HepG2 (cell line): ENCODE data around the gene ALG13. TPM values are rescaled to one million over a fixed set of nuclear protein-coding genes. Genes with fewer than 3 reads are reported as not detected.

ENCODE experiments used
- ATAC-seq: fragments of 200-7000 bp; cut with Tn5 transposase; 3 replicates; pipeline ENCODE4 v1.9.1; 2020; ENCODE audit warnings: mild to moderate bottlenecking, moderate library complexity
- BruUV-seq: library from RNA; stranded (reverse); fragments of 400-500 nt; replicated peaks from 2 replicates; lab custom pipeline; 2021; lab: Mats Ljungman, UMichigan
- CTCF ChIA-PET: fragments of 300-600 bp; formaldehyde crosslinking; extraction: SDS; loops from one replicate; lab custom pipeline; 2021; ENCODE audit warnings: low total read pairs, inconsistent platforms, low intra/inter-chr PET ratio; lab: Yijun Ruan, JAX
- POLR2A ChIA-PET: fragments of 350-600 bp; sonication (Branson Sonifier 250); formaldehyde crosslinking; loops from one replicate; lab custom pipeline; 2020; ENCODE audit warnings: antibody characterized with exemption, inconsistent platforms; lab: Yijun Ruan, JAX
- DNase-seq: peaks from one replicate; pipeline ENCODE4 v3.0.0-alpha.2; 2015; ENCODE audit warnings: low spot score
- FAIRE-seq: peaks from 3 replicates; lab custom pipeline; 2011; peaks lifted over from hg19 to GRCh38; lab: Jason Lieb, UNC
- H2AFZ ChIP-seq: one replicate; pipeline ENCODE4 v1.6.1; 2011; ENCODE audit warnings: low read length, inconsistent platforms
- H3K27ac ChIP-seq: fragments of 300-600 bp; 3 replicates; pipeline ENCODE4 v1.8.0; 2011; ENCODE audit warnings: mixed run types, mild to moderate bottlenecking, mixed read lengths, low read length, inconsistent platforms; ENCODE audit not compliant: insufficient read depth; ENCODE audit errors: extremely low read length
- H3K27me3 ChIP-seq, 2 experiments: fragments of 200-600 bp in 1 of 2; 2 replicates in 1 of 2; 3 replicates in 1 of 2; pipeline versions ENCODE4 v1.6.0 to v1.8.0; 2011; ENCODE audit warnings: low read length in 2 of 2, mild to moderate bottlenecking in 2 of 2, moderate library complexity in 2 of 2, inconsistent platforms in 1 of 2; ENCODE audit not compliant: insufficient read depth in 2 of 2, control insufficient read depth in 1 of 2
- H3K36me3 ChIP-seq, 2 experiments: fragments of 200-600 bp in 1 of 2; replicated peaks in 1 of 2; 2 replicates in 1 of 2; 3 replicates in 1 of 2; pipeline versions ENCODE4 v1.5.1 to v1.8.0; 2011; ENCODE audit warnings: low read length in 2 of 2, inconsistent platforms in 1 of 2; ENCODE audit not compliant: insufficient read depth in 2 of 2, control insufficient read depth in 1 of 2
- H3K4me1 ChIP-seq: 2 replicates; pipeline ENCODE4 v1.5.1; 2012; ENCODE audit warnings: low read length, inconsistent platforms; ENCODE audit not compliant: insufficient read depth
- H3K4me2 ChIP-seq: 2 replicates; pipeline ENCODE4 v1.6.0; 2011; ENCODE audit warnings: low read depth, low read length, inconsistent platforms
- H3K4me3 ChIP-seq, 3 experiments: fragments of 200-600 bp in 1 of 3; sonication (generic), shearing (Covaris generic) in 1 of 3; replicated peaks in 1 of 3; 2 replicates each; pipeline ENCODE4 v1.5.1; 2011 to 2016; ENCODE audit warnings: low read length in 3 of 3, inconsistent platforms in 2 of 3, low read depth in 2 of 3, mild to moderate bottlenecking in 2 of 3, control low read depth in 1 of 3, mixed read lengths in 1 of 3; ENCODE audit not compliant: insufficient read depth in 1 of 3
- H3K79me2 ChIP-seq: one replicate; pipeline ENCODE4 v1.6.1; 2011; ENCODE audit warnings: low read length, inconsistent platforms; ENCODE audit not compliant: insufficient read depth
- H3K9ac ChIP-seq: 2 replicates; pipeline ENCODE4 v1.6.0; 2011; ENCODE audit warnings: mild to moderate bottlenecking, low read depth, low read length, inconsistent platforms; ENCODE audit not compliant: insufficient read depth
- H3K9me3 ChIP-seq: 2 replicates; pipeline ENCODE4 v1.5.1; 2012; ENCODE audit warnings: mild to moderate bottlenecking, low read length
- H4K20me1 ChIP-seq: 2 replicates; pipeline ENCODE4 v1.6.0; 2011; ENCODE audit warnings: inconsistent platforms, mild to moderate bottlenecking, low read length, moderate library complexity; ENCODE audit not compliant: insufficient read depth
- BATF2 ChIP-seq: sonication (generic); formaldehyde crosslinking; IDR thresholded peaks from 2 replicates; pipeline ENCODE4 v1.8.0; 2022; ENCODE audit warnings: mild to moderate bottlenecking, missing genetic modification reagents, moderate library complexity
- CREB1 ChIP-seq, 2 experiments: fragments of 450-650 bp in 1 of 2; IDR thresholded peaks; 2 replicates each; pipeline ENCODE4 v1.6.1; 2016 to 2017; ENCODE audit warnings: control low read depth in 1 of 2, mild to moderate bottlenecking in 1 of 2, missing compliant biosample characterization in 1 of 2, missing genetic modification characterization in 1 of 2
- CREBL2 ChIP-seq: sonication (generic); formaldehyde crosslinking; IDR thresholded peaks from 2 replicates; pipeline ENCODE4 v1.8.1; 2023; ENCODE audit warnings: missing genetic modification reagents, mild to moderate bottlenecking, borderline replicate concordance
- DNMT1 ChIP-seq: sonication (generic); formaldehyde crosslinking; IDR thresholded peaks from 2 replicates; pipeline ENCODE4 v1.5.1; 2020; ENCODE audit warnings: mild to moderate bottlenecking, missing genetic modification reagents
- ELF1 ChIP-seq: sonication (generic); formaldehyde crosslinking; IDR thresholded peaks from 2 replicates; pipeline ENCODE4 v1.4.0; 2020; ENCODE audit warnings: missing genetic modification reagents
- FLYWCH1 ChIP-seq: sonication (generic); formaldehyde crosslinking; IDR thresholded peaks from 2 replicates; pipeline ENCODE4 v1.8.1; 2023; ENCODE audit warnings: mild to moderate bottlenecking, missing genetic modification reagents
- GMEB1 ChIP-seq: sonication (generic); formaldehyde crosslinking; IDR thresholded peaks from 2 replicates; pipeline ENCODE4 v1.5.1; 2020; ENCODE audit warnings: missing genetic modification reagents, mild to moderate bottlenecking, borderline replicate concordance
- JDP2 ChIP-seq: sonication (generic); formaldehyde crosslinking; IDR thresholded peaks from 2 replicates; pipeline ENCODE4 v1.8.1; 2022; ENCODE audit warnings: missing genetic modification reagents, borderline replicate concordance
- KLF12 ChIP-seq: sonication (generic); formaldehyde crosslinking; IDR thresholded peaks from 2 replicates; pipeline ENCODE4 v1.4.0; 2020; ENCODE audit warnings: missing genetic modification reagents, borderline replicate concordance
- PTBP1 ChIP-seq: fragments of 200-400 bp; formaldehyde crosslinking; IDR thresholded peaks from 2 replicates; pipeline ENCODE4 v1.6.1; 2018; ENCODE audit warnings: low read length, low read depth; ENCODE audit not compliant: poor library complexity, severe bottlenecking
- ZMYM3 ChIP-seq: sonication (generic); formaldehyde crosslinking; IDR thresholded peaks from 2 replicates; pipeline ENCODE4 v1.5.1; 2020; ENCODE audit warnings: mild to moderate bottlenecking, missing genetic modification reagents
- ZNF292 ChIP-seq: sonication (generic); formaldehyde crosslinking; IDR thresholded peaks from 2 replicates; pipeline ENCODE4 v1.8.1; 2022; ENCODE audit warnings: mild to moderate bottlenecking, low read depth, missing genetic modification reagents, borderline replicate concordance
- ZNF337 ChIP-seq: sonication (generic); formaldehyde crosslinking; IDR thresholded peaks from 2 replicates; pipeline ENCODE4 v1.5.1; 2020; ENCODE audit warnings: missing genetic modification reagents, low read depth, mild to moderate bottlenecking, borderline replicate concordance
- ZNF484 ChIP-seq: sonication (generic); formaldehyde crosslinking; IDR thresholded peaks from 2 replicates; pipeline ENCODE4 v1.5.1; 2020; ENCODE audit warnings: mild to moderate bottlenecking, low read depth, missing genetic modification reagents, borderline replicate concordance
- ZNF572 ChIP-seq: sonication (generic); formaldehyde crosslinking; IDR thresholded peaks from 2 replicates; pipeline ENCODE4 v1.5.1; 2020; ENCODE audit warnings: mild to moderate bottlenecking, missing genetic modification reagents
- WGBS: methylation state at CpG from one replicate; pipeline ENCODE4 v1.1.6; 2017; ENCODE audit warnings: low lambda C conversion rate; 5-methylcytosine and 5-hydroxymethylcytosine counted together
- in situ Hi-C: cut with HindIII; loops from 2 replicates; pipeline ENCODE4 v1.10.0; 2017; ENCODE audit warnings: low pct_unique_long_range_greater_than_20kb; ENCODE audit not compliant: extremely low pct_ligation_motif_present
- intact Hi-C: fragments of 100-400 bp; cut with micrococcal nuclease; formaldehyde crosslinking; loops from one replicate; pipeline ENCODE4 v1.10.0; 2022; ENCODE audit not compliant: unreplicated experiment
- polyA plus RNA-seq, 8 experiments: library from polyadenylated mRNA; depleted of rRNA in 3 of 8; stranded (reverse) in 7 of 8; unstranded in 1 of 8; fragments of >200 nt; fragmentation: Illumina TruSeq in 4 of 8; extraction: Trizol in 4 of 8; gene quantifications; 2 replicates each; pipeline versions ENCODE4 v1.2.1 to v1.2.3, GENCODE V29; 2011 to 2016; ENCODE audit warnings: low read depth in 4 of 8, missing spikeins in 1 of 8, mixed read lengths in 1 of 8; ENCODE audit not compliant: insufficient read depth in 1 of 8
- total RNA-seq, 5 experiments: library from RNA; depleted of rRNA; stranded (reverse); fragments of >200 nt; fragmentation: Illumina TruSeq; extraction: Trizol; gene quantifications; 2 replicates each; pipeline ENCODE4 v1.2.3, GENCODE V29; 2016; ENCODE audit warnings: low read depth in 1 of 5

The ALG13 gene
- total and polyA plus RNA-seq, 2 of the 13 experiments (the other 11 are each of a cell fraction or from before 2014, with no cell fraction given): 31.2 to 65.5 TPM

GRCh38 chrX:111650845-111651244 lies 30.1 kb upstream of the ALG13 start (continued):
- no peak for TF ChIP-seq CREBL2 (CRISPR knock-in tag)
- TF ChIP-seq ELF1 (CRISPR knock-in tag): no peak
- TF ChIP-seq CREB1 (IDR thresholded peaks at IDR 0.05): no peak
- TF ChIP-seq CREB1 (CRISPR knock-in tag; IDR thresholded peaks at IDR 0.05): no peak
- TF ChIP-seq, all 625 proteins: peak for 0

GRCh38 chrX:111652719-111653118 lies 28.3 kb upstream of the ALG13 start:
- no TSS peak for BruUV-seq
- no peak overlapping the region for H2AFZ ChIP-seq
- H3K4me3 ChIP-seq: no peak overlapping the region
- WGBS: 0% methylated on average over 3 of the region's 3 CpGs
- no peak for TF ChIP-seq KLF12 (CRISPR knock-in tag)
- no peak for TF ChIP-seq ZNF337 (CRISPR knock-in tag)
- no peak for TF ChIP-seq ZNF292 (CRISPR knock-in tag)
- no peak for TF ChIP-seq FLYWCH1 (CRISPR knock-in tag)
- H3K27ac ChIP-seq: no peak overlapping the region
- no peaks in the 10 kb centered on the region for H3K9me3 ChIP-seq
- ChIA-PET CTCF (no interaction called here), POLR2A (no interaction called here)
- H3K4me2 ChIP-seq: no peak overlapping the region
- H3K27me3 ChIP-seq: no peaks in the 10 kb centered on the region
- H3K36me3 ChIP-seq: no peaks in the 10 kb centered on the region
- in situ Hi-C loops: no loop called here
- H3K4me1 ChIP-seq: 0 out of 2 replicates have a peak, but pooled peaks cover 5% of the 10 kb centered on the region
- no peak for FAIRE-seq
- no peak for DNase-seq
- H3K79me2 ChIP-seq: no peaks in the 10 kb centered on the region
- ATAC-seq: no peak
- no peaks in the 10 kb centered on the region for H4K20me1 ChIP-seq
- H3K9ac ChIP-seq: no peak overlapping the region
- intact Hi-C loops: no loop called here

- Histone ChIP-seq H3K9ac (no peak overlapping the region), H3K4me3 (no peak overlapping the region), H3K9me3 (no peaks in the 10 kb centered on the region), H3K27ac (no peak overlapping the region), H4K20me1 (no peaks in the 10 kb centered on the region), H2AFZ (no peak overlapping the region), H3K36me3 (no peaks in the 10 kb centered on the region), H3K4me2 (no peak overlapping the region), H3K27me3 (no peaks in the 10 kb centered on the region), H3K79me2 (no peaks in the 10 kb centered on the region), H3K4me1 (no peaks in the 10 kb centered on the region)
- CTCF ChIA-PET: no interaction called here
- no TSS peak for BruUV-seq
- in situ Hi-C loops (no loop called here), intact Hi-C loops (no loop called here)
- 73% methylated on average over 1 of the region's 1 CpG for WGBS
- no peak for ATAC-seq
- POLR2A ChIA-PET: no interaction called here
- FAIRE-seq: no peak
- no peak for DNase-seq
- TF ChIP-seq JDP2 (CRISPR knock-in tag): no peak
- no peak for TF ChIP-seq ZNF572 (CRISPR knock-in tag)
- TF ChIP-seq BATF2 (CRISPR knock-in tag): no peak
- no peak for TF ChIP-seq ZMYM3 (CRISPR knock-in tag)
- no peak for TF ChIP-seq ZNF484 (CRISPR knock-in tag)
- no peak for TF ChIP-seq PTBP1
- no peak for TF ChIP-seq DNMT1 (CRISPR knock-in tag)
- TF ChIP-seq GMEB1 (CRISPR knock-in tag): no peak
Measured at GRCh38 chrX:111661241-111661640, 19.7 kb upstream of the ALG13 start.
